GM19023 (cell line): ENCODE data around the gene NFKB2.

ENCODE experiments used
- ATAC-seq: cut with Tn5 transposase; IDR thresholded peaks from one replicate; pipeline ENCODE4 v1.9.1; 2021; ENCODE audit warnings: mild to moderate bottlenecking, moderate library complexity; ENCODE audit not compliant: unreplicated experiment

The NFKB2 gene

GRCh38 chr10:102394079-102394800 is 1.3 kb upstream of the NFKB2 start:
- peak; percentile 81 for ATAC-seq

- ATAC-seq = peak; percentile 1
Observed at GRCh38 chr10:102394801-102395399, 605 bp upstream of the NFKB2 start.

- ATAC-seq = no peak
Observed at GRCh38 chr10:102396317-102396650, 779 bp downstream of the NFKB2 start.

GRCh38 chr10:102396730-102397151 is 1.2 kb downstream of the NFKB2 start:
- ATAC-seq = no peak

GRCh38 chr10:102397222-102398171 is 2.0 kb downstream of the NFKB2 start:
- no peak for ATAC-seq

GRCh38 chr10:102398172-102399020 is 2.9 kb downstream of the NFKB2 start:
- no peak for ATAC-seq

DNA sequence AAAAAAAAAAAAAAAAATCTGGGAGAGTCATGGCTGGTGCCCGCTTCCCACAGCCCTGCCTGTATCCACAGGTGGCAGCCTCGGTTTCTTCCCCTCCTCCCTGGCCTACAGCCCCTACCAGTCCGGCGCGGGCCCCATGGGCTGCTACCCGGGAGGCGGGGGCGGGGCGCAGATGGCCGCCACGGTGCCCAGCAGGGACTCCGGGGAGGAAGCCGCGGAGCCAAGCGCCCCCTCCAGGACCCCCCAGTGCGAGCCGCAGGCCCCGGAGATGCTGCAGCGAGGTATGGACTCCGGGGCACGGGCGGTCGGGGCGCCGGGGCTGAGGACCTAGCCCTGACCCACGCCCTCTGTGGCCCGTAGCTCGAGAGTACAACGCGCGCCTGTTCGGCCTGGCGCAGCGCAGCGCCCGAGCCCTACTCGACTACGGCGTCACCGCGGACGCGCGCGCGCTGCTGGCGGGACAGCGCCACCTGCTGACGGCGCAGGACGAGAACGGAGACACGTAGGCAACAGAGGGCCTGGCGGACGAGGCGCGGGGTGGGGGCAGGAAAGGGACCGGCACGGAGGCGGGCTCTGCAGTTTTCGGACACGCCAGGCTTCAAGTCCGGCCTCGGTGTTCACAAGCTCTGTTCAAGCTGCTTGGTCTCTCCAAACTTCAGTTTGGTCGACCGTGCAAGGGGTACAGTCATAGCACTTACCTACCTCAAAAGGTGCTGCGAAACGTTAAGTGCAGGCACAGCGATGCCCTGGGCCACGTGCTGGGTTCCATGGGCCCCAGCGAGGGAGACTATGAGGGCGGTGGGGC is 3.9 kb downstream of the NFKB2 start:
- ATAC-seq = peak; percentile 49

DNA sequence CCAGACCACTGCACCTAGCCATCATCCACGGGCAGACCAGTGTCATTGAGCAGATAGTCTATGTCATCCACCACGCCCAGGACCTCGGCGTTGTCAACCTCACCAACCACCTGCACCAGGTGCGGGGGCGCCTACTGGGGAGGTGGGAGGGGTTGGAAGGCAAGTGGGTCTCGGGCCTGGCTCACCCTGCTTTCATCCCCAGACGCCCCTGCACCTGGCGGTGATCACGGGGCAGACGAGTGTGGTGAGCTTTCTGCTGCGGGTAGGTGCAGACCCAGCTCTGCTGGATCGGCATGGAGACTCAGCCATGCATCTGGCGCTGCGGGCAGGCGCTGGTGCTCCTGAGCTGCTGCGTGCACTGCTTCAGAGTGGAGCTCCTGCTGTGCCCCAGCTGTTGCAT is 4.6 kb downstream of the NFKB2 start:
- ATAC-seq = no peak

DNA sequence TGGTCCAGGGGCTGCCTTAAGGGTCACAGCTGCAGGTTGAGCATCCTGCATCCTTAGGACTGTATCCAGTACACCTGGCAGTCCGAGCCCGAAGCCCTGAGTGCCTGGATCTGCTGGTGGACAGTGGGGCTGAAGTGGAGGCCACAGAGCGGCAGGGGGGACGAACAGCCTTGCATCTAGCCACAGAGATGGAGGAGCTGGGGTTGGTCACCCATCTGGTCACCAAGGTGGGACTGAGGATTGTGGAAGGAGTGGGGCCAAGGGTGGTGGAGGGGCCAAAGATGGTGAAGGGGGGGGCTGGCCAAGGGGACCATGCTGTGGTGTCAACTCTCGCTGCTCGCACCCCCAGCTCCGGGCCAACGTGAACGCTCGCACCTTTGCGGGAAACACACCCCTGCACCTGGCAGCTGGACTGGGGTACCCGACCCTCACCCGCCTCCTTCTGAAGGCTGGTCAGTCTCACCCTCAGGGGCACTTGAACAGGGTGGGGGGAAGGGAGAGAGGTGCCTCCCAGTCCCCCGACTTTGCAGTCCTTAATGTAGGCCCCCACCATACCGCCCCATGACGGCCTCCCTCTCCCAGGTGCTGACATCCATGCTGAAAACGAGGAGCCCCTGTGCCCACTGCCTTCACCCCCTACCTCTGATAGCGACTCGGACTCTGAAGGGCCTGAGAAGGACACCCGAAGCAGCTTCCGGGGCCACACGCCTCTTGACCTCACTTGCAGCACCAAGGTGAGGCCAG is 5.3 kb downstream of the NFKB2 start:
- no peak for ATAC-seq

DNA sequence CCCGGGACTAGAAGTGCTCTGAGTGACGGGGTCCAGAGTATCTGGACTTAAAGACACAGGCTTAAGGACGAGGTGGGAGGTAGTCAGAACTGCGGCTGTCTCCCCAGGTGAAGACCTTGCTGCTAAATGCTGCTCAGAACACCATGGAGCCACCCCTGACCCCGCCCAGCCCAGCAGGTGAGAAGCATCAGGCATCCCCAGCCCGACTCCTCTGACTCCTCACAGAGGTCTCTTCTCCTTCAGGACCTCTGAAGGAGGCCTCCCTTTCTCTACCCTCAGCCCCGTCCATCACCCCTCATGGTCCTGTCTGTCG is 5.8 kb downstream of the NFKB2 start:
- ATAC-seq = no peak

DNA sequence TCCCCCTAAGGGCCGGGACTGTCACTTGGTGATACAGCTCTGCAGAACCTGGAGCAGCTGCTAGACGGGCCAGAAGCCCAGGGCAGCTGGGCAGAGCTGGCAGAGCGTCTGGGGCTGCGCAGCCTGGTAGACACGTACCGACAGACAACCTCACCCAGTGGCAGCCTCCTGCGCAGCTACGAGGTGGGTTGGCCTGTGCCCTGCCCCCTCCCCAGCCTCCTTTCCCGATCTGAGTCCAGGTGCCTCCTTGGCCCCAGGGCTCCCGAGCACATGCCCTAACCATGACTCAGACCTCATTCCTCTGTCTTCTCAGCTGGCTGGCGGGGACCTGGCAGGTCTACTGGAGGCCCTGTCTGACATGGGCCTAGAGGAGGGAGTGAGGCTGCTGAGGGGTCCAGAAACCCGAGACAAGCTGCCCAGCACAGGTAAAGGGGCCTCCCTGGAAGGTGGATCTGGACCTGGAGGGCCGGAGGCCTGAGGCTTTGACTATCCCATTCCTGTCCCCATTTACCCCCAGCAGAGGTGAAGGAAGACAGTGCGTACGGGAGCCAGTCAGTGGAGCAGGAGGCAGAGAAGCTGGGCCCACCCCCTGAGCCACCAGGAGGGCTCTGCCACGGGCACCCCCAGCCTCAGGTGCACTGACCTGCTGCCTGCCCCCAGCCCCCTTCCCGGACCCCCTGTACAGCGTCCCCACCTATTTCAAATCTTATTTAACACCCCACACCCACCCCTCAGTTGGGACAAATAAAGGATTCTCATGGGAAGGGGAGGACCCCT is 6.4 kb downstream of the NFKB2 start:
- ATAC-seq = no peak

- no peak for ATAC-seq
Observed at GRCh38 chr10:102402512-102402896, 7.0 kb downstream of the NFKB2 start.

DNA sequence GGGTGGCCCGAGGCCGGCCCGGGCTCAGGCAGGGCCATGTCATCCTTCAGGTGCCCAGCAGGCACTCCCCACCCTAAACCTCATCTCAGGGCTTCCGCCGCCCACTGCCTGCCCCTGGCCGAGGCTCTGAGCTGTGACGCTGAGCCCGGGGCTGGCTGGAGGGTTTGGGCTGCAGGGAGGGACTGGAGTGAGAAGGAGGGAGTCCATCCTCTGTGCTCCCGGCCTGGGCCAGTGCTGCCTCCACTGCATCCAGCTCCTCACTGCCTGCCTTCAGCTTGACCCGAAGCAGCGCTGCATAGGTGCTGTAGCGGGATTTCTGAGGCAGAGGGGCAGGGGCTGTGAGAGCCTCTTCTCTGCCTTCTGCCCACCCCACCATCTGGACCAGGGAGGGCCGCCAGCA is 7.6 kb downstream of the NFKB2 start:
- ATAC-seq = no peak

DNA sequence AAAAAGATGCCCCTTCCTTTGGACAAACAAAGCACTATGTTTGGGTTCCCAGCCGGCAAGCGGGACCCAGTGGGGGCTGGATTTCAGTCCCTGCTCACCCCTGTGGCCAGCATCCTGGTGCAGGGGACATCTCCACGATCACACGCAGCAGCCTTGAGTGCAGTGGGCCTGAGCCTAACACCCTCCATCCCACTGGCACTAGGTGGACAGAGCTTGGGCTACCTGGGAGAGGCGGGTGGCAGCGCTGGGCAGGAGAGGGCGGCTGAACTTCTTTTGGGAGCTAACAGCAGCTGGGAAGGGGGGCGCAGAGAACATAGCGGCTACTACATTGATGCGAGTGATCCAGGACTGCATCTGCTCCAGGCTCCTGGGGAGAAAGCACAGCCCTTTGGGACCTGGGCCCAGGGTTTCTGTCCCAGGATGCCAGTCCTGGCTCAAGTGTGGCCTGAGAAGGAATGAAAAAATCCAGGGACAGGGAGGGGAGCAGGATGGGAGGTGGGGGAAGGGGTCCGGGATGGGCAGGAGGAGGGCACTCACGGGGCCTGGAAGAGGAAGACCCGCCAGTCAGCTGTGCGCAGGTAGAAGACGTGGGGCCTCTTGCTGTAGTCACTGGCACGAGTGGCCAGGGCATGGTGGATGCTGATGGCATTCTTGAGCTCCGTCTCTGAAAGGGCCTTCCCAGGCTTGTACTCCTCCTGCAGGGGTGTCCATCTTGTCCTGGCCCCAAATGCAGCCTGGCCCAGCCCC is 9.0 kb downstream of the NFKB2 start:
- no peak for ATAC-seq

GRCh38 chr10:102405108-102405571 is 9.6 kb downstream of the NFKB2 start:
- no peak for ATAC-seq

- no peak for ATAC-seq
Observed at GRCh38 chr10:102405632-102406031, 10.1 kb downstream of the NFKB2 start.

DNA sequence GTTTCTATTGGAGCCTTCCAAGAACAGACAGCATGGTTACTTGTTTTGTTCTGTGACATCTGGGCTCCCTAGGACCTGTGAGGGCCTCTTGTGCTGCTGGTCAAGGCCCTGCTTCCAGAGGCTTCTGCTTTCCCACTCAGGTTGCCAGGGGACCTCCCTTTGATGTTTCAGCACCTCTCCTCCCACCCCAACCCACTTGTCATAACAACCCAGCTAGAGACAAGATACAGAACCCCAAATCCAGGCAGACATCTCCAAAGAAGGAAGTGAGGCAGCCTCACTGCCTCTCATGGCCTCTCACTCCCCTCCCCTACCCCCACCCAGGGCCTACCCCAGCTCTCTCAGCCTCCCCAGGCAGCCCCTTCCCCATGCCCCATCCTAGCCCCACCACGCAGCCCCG is 11.3 kb downstream of the NFKB2 start:
- ATAC-seq = no peak
